WTC11 (cell line): ENCODE measurements around the gene RABEPK. TPM values are rescaled to one million over a fixed set of nuclear protein-coding genes. Genes with fewer than 3 reads are reported as not detected.

Source experiments
- ATAC-seq: fragments of 200-7000 bp; cut with Tn5 transposase; 2 replicates; pipeline ENCODE4 v1.10.0; 2021; ENCODE audit warnings: mild to moderate bottlenecking, moderate library complexity
- CTCF ChIA-PET: fragments of 300-600 bp; sonication (Branson Sonifier 250); formaldehyde crosslinking; loops from one replicate; lab custom pipeline; 2021; ENCODE audit warnings: antibody characterized with exemption; lab: Charles Lee
- POLR2A ChIA-PET: fragments of 350-600 bp; sonication (Branson Sonifier 250); formaldehyde crosslinking; loops from one replicate; lab custom pipeline; 2021; ENCODE audit warnings: antibody characterized with exemption; lab: Charles Lee
- DNase-seq: peaks from one replicate; pipeline ENCODE4 v3.0.0; 2021; ENCODE audit warnings: low spot score
- H3K27ac Mint-ChIP-seq: 2 replicates; pipeline ENCODE4 v1.8.0; 2021; ENCODE audit warnings: mixed read lengths
- H3K27me3 Mint-ChIP-seq: 2 replicates; pipeline ENCODE4 v1.8.0; 2021; ENCODE audit warnings: low read depth, mild to moderate bottlenecking, moderate library complexity, mixed read lengths
- H3K36me3 Mint-ChIP-seq: 2 replicates; pipeline ENCODE4 v1.8.0; 2021; ENCODE audit warnings: mixed read lengths
- H3K4me1 Mint-ChIP-seq: 2 replicates; pipeline ENCODE4 v1.8.0; 2022; ENCODE audit warnings: mixed read lengths
- H3K4me3 Mint-ChIP-seq: 2 replicates; pipeline ENCODE4 v1.8.0; 2021; ENCODE audit warnings: mild to moderate bottlenecking, moderate library complexity, mixed read lengths
- H3K9me3 Mint-ChIP-seq: 2 replicates; pipeline ENCODE4 v1.8.0; 2021; ENCODE audit warnings: mixed read lengths
- ATF1 ChIP-seq: sonication (generic); formaldehyde crosslinking; IDR thresholded peaks from 2 replicates; pipeline ENCODE4 v1.8.1; 2023; ENCODE audit warnings: mild to moderate bottlenecking, moderate library complexity, missing genetic modification reagents
- CDX4 ChIP-seq: fragments of 250-450 bp; sonication (Bioruptor Pico); IDR thresholded peaks from 2 replicates; pipeline ENCODE4 v1.9.0; 2021; ENCODE audit warnings: moderate library complexity, mild to moderate bottlenecking, inconsistent platforms, borderline replicate concordance
- E2F5 ChIP-seq: sonication (generic); formaldehyde crosslinking; IDR thresholded peaks from 2 replicates; pipeline ENCODE4 v1.8.1; 2022; ENCODE audit warnings: mild to moderate bottlenecking, moderate library complexity, missing genetic modification reagents
- FOXP4 ChIP-seq: sonication (generic); formaldehyde crosslinking; IDR thresholded peaks from 2 replicates; pipeline ENCODE4 v1.8.0; 2022; ENCODE audit warnings: mild to moderate bottlenecking, missing genetic modification reagents
- GABPB1 ChIP-seq: sonication (generic); formaldehyde crosslinking; IDR thresholded peaks from 2 replicates; pipeline ENCODE4 v1.8.1; 2023; ENCODE audit warnings: mild to moderate bottlenecking, missing genetic modification reagents
- GTF2I ChIP-seq: fragments of 250-450 bp; sonication (Bioruptor Pico); conservative IDR thresholded peaks from 2 replicates; pipeline ENCODE4 v1.4.0; 2021; ENCODE audit warnings: mild to moderate bottlenecking
- JAZF1 ChIP-seq: fragments of 250-450 bp; sonication (Bioruptor Pico); IDR thresholded peaks from 2 replicates; pipeline ENCODE4 v1.9.0; 2021; ENCODE audit warnings: moderate library complexity, mild to moderate bottlenecking, inconsistent platforms
- MYBL2 ChIP-seq: sonication (generic); formaldehyde crosslinking; IDR thresholded peaks from 2 replicates; pipeline ENCODE4 v1.8.1; 2023; ENCODE audit warnings: mild to moderate bottlenecking, moderate library complexity, missing genetic modification reagents
- NFATC4 ChIP-seq: fragments of 250-450 bp; sonication (Bioruptor Pico); IDR thresholded peaks from 2 replicates; pipeline ENCODE4 v1.9.0; 2021; ENCODE audit warnings: mild to moderate bottlenecking
- RORB ChIP-seq: fragments of 250-450 bp; sonication (Bioruptor Pico); IDR thresholded peaks from 2 replicates; pipeline ENCODE4 v1.9.0; 2021; ENCODE audit warnings: mild to moderate bottlenecking
- SP1 ChIP-seq: sonication (generic); formaldehyde crosslinking; conservative IDR thresholded peaks from 2 replicates; pipeline ENCODE4 v1.8.1; 2022; ENCODE audit warnings: missing genetic modification reagents
- ZNF121 ChIP-seq: sonication (generic); formaldehyde crosslinking; IDR thresholded peaks from 2 replicates; pipeline ENCODE4 v1.8.0; 2023; ENCODE audit warnings: missing genetic modification reagents
- ZNF138 ChIP-seq: sonication (generic); formaldehyde crosslinking; conservative IDR thresholded peaks from 2 replicates; pipeline ENCODE4 v1.8.1; 2022; ENCODE audit warnings: mild to moderate bottlenecking, moderate library complexity, missing genetic modification reagents
- ZNF232 ChIP-seq: sonication (generic); formaldehyde crosslinking; IDR thresholded peaks from 2 replicates; pipeline ENCODE4 v1.8.0; 2022; ENCODE audit warnings: mild to moderate bottlenecking, missing genetic modification reagents
- total RNA-seq: library from RNA; stranded (reverse); gene quantifications from 3 replicates; pipeline ENCODE4 v1.2.3, GENCODE V29; 2021
- TF ChIP-seq, protein P1 (sequence below): sonication (generic); formaldehyde crosslinking; IDR thresholded peaks from 2 replicates; pipeline ENCODE4 v1.8.0; 2022; ENCODE audit warnings: mild to moderate bottlenecking, missing genetic modification reagents
- TF ChIP-seq, protein P2 (sequence below): sonication (generic); formaldehyde crosslinking; IDR thresholded peaks from 2 replicates; pipeline ENCODE4 v1.8.1; 2023; ENCODE audit warnings: mild to moderate bottlenecking, missing genetic modification reagents
- TF ChIP-seq, protein P3 (sequence below): fragments of 200-600 bp; IDR thresholded peaks from 2 replicates; pipeline ENCODE4 v1.8.0; 2022; ENCODE audit warnings: antibody characterized with exemption
- TF ChIP-seq, protein P4 (sequence below): sonication (generic); formaldehyde crosslinking; IDR thresholded peaks from 2 replicates; pipeline ENCODE4 v1.8.0; 2022; ENCODE audit warnings: missing genetic modification reagents

The RABEPK gene
- total RNA-seq, 1 experiment from 2014 or later = 25.5 TPM

DNA sequence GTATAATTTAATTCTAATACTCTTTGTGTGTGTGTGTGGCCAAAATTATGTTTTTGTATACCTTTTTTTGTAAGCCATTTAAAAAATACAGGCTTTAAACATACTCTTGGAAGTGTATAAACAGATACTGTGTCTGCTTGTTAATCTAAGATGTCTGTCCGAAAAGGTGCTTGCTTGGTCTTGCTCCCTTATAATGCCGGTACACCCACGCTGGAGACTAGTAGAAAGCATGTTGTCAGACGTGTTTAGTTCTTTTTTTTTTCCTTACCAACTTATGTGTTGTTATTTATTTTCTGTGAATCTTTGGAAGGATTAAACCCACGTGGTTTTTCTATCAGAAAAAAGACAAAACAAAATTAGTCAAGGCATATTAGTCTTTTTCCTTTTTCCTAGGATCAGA lies 70.7 kb downstream of the RABEPK start:
- ATAC-seq = no peak
- Mint-ChIP-seq H3K4me1 (peaks cover 21% of the 10 kb centered on the region), H3K4me3 (no peak overlapping the region; the same call in 1 of the 2 replicates), H3K36me3 (peaks cover 5% of the 10 kb centered on the region; the same call in 1 of the 2 replicates), H3K9me3 (no peaks in the 10 kb centered on the region), H3K27me3 (no peaks in the 10 kb centered on the region), H3K27ac (no peak overlapping the region)
- TF ChIP-seq NFATC4 (CRISPR knock-in tag) = no peak
- TF ChIP-seq CDX4 = no peak
- no peak for TF ChIP-seq GTF2I (CRISPR knock-in tag)
- TF ChIP-seq JAZF1 = no peak
- TF ChIP-seq SP1 (CRISPR knock-in tag) = no peak
- no peak for TF ChIP-seq ZNF138 (CRISPR knock-in tag)
- TF ChIP-seq, protein P1, sequence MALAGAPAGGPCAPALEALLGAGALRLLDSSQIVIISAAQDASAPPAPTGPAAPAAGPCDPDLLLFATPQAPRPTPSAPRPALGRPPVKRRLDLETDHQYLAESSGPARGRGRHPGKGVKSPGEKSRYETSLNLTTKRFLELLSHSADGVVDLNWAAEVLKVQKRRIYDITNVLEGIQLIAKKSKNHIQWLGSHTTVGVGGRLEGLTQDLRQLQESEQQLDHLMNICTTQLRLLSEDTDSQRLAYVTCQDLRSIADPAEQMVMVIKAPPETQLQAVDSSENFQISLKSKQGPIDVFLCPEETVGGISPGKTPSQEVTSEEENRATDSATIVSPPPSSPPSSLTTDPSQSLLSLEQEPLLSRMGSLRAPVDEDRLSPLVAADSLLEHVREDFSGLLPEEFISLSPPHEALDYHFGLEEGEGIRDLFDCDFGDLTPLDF = no peak
- TF ChIP-seq MYBL2 (CRISPR knock-in tag) = no peak
- no peak for TF ChIP-seq RORB (CRISPR knock-in tag)
- TF ChIP-seq FOXP4 (CRISPR knock-in tag) = no peak
- no peak for TF ChIP-seq ATF1
- TF ChIP-seq E2F5 (CRISPR knock-in tag) = no peak
- TF ChIP-seq ZNF121 (CRISPR knock-in tag) = no peak
- TF ChIP-seq, protein P2, sequence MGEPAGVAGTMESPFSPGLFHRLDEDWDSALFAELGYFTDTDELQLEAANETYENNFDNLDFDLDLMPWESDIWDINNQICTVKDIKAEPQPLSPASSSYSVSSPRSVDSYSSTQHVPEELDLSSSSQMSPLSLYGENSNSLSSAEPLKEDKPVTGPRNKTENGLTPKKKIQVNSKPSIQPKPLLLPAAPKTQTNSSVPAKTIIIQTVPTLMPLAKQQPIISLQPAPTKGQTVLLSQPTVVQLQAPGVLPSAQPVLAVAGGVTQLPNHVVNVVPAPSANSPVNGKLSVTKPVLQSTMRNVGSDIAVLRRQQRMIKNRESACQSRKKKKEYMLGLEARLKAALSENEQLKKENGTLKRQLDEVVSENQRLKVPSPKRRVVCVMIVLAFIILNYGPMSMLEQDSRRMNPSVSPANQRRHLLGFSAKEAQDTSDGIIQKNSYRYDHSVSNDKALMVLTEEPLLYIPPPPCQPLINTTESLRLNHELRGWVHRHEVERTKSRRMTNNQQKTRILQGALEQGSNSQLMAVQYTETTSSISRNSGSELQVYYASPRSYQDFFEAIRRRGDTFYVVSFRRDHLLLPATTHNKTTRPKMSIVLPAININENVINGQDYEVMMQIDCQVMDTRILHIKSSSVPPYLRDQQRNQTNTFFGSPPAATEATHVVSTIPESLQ (CRISPR knock-in tag) = no peak
- CTCF ChIA-PET = no interaction called here
- POLR2A ChIA-PET = no interaction called here
- DNase-seq = no peak

DNA sequence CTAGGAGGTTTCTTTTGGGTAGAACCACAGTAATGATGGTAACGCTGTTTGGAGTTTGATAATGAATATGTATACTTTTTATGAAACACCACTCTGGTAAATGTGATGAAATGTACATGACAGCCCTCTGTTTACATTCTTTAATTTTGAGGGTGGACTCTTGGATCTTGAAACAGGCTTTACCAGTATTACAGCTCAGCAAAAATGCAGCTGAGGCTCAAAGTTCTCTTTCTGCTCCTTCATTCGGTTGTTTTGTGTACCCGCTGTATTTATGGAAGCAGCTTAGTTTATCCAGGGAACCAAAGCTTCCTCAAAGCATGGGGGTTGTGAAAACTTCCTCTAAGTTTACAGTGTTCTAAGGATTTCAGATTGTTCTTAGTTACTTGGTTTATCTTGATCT lies 72.4 kb downstream of the RABEPK start:
- Mint-ChIP-seq H3K4me3 (no peak overlapping the region), H3K36me3 (no peaks in the 10 kb centered on the region), H3K4me1 (peaks cover 21% of the 10 kb centered on the region), H3K27me3 (no peaks in the 10 kb centered on the region), H3K9me3 (no peaks in the 10 kb centered on the region), H3K27ac (peak overlapping the region; percentile 67)
- no peak for DNase-seq
- ChIA-PET CTCF (interaction anchor here (1.2 kb wide), 1 partner anchor 12 kb away, joined by 4 read pairs; no protein-coding TSS in a partner anchor), POLR2A (no interaction called here)
- no peak for ATAC-seq
- TF ChIP-seq GABPB1 (CRISPR knock-in tag) = peak; percentile 78
- TF ChIP-seq, protein P1 = no peak

- CTCF ChIA-PET = no interaction called here
- TF ChIP-seq, protein P3, sequence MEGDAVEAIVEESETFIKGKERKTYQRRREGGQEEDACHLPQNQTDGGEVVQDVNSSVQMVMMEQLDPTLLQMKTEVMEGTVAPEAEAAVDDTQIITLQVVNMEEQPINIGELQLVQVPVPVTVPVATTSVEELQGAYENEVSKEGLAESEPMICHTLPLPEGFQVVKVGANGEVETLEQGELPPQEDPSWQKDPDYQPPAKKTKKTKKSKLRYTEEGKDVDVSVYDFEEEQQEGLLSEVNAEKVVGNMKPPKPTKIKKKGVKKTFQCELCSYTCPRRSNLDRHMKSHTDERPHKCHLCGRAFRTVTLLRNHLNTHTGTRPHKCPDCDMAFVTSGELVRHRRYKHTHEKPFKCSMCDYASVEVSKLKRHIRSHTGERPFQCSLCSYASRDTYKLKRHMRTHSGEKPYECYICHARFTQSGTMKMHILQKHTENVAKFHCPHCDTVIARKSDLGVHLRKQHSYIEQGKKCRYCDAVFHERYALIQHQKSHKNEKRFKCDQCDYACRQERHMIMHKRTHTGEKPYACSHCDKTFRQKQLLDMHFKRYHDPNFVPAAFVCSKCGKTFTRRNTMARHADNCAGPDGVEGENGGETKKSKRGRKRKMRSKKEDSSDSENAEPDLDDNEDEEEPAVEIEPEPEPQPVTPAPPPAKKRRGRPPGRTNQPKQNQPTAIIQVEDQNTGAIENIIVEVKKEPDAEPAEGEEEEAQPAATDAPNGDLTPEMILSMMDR = no peak
- no peak for TF ChIP-seq ZNF232 (CRISPR knock-in tag)
- TF ChIP-seq, protein P4, sequence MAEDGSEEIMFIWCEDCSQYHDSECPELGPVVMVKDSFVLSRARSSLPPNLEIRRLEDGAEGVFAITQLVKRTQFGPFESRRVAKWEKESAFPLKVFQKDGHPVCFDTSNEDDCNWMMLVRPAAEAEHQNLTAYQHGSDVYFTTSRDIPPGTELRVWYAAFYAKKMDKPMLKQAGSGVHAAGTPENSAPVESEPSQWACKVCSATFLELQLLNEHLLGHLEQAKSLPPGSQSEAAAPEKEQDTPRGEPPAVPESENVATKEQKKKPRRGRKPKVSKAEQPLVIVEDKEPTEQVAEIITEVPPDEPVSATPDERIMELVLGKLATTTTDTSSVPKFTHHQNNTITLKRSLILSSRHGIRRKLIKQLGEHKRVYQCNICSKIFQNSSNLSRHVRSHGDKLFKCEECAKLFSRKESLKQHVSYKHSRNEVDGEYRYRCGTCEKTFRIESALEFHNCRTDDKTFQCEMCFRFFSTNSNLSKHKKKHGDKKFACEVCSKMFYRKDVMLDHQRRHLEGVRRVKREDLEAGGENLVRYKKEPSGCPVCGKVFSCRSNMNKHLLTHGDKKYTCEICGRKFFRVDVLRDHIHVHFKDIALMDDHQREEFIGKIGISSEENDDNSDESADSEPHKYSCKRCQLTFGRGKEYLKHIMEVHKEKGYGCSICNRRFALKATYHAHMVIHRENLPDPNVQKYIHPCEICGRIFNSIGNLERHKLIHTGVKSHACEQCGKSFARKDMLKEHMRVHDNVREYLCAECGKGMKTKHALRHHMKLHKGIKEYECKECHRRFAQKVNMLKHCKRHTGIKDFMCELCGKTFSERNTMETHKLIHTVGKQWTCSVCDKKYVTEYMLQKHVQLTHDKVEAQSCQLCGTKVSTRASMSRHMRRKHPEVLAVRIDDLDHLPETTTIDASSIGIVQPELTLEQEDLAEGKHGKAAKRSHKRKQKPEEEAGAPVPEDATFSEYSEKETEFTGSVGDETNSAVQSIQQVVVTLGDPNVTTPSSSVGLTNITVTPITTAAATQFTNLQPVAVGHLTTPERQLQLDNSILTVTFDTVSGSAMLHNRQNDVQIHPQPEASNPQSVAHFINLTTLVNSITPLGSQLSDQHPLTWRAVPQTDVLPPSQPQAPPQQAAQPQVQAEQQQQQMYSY (CRISPR knock-in tag) = no peak
Observed at GRCh38 chr9:125276771-125277170, 76.4 kb downstream of the RABEPK start.

More at GRCh38 chr9:125276771-125277170, 76.4 kb downstream of the RABEPK start:
- H3K36me3 Mint-ChIP-seq = no peaks in the 10 kb centered on the region
- no peak for ATAC-seq
- no peaks in the 10 kb centered on the region for H3K27me3 Mint-ChIP-seq
- H3K4me3 Mint-ChIP-seq = no peak overlapping the region
- no peak overlapping the region for H3K27ac Mint-ChIP-seq
- no peak for DNase-seq
- POLR2A ChIA-PET = no interaction called here
- peaks cover 15% of the 10 kb centered on the region for H3K4me1 Mint-ChIP-seq
- no peaks in the 10 kb centered on the region for H3K9me3 Mint-ChIP-seq
